Measurements from ENCODE around the gene HOXC11.

HOXC11 gene

GRCh38 chr12:53985994-53986685 lies 13.2 kb downstream of the HOXC11 start:
- DNase-seq (ENCODE audit: low read depth) = no peak

GRCh38 chr12:53986686-53987483 lies 14.0 kb downstream of the HOXC11 start:
- DNase-seq (ENCODE audit: low read depth) = no peak

- DNase-seq (ENCODE audit: low read depth) = no peak
Observed at GRCh38 chr12:53987787-53988230, 14.9 kb downstream of the HOXC11 start.

GRCh38 chr12:53988541-53989226 lies 15.8 kb downstream of the HOXC11 start:
- DNase-seq (ENCODE audit: low read depth) = no peak

- no peak for DNase-seq (ENCODE audit: low read depth)
Observed at GRCh38 chr12:53989227-53990113, 16.5 kb downstream of the HOXC11 start.

GRCh38 chr12:53990311-53991076 lies 17.6 kb downstream of the HOXC11 start:
- no peak for DNase-seq (ENCODE audit: low read depth)

GRCh38 chr12:53991077-53991460 lies 18.1 kb downstream of the HOXC11 start:
- no peak for DNase-seq (ENCODE audit: low read depth)

GRCh38 chr12:53992377-53992889 lies 19.5 kb downstream of the HOXC11 start:
- no peak for DNase-seq (ENCODE audit: low read depth)

- no peak for DNase-seq (ENCODE audit: low read depth)
Observed at GRCh38 chr12:53993162-53994008, 20.5 kb downstream of the HOXC11 start.

GRCh38 chr12:53994009-53994263 lies 21.0 kb downstream of the HOXC11 start:
- DNase-seq (ENCODE audit: low read depth) = no peak

- no peak for DNase-seq (ENCODE audit: low read depth)
Observed at GRCh38 chr12:53994264-53995001, 21.5 kb downstream of the HOXC11 start.

GRCh38 chr12:53995002-53995377 lies 22.1 kb downstream of the HOXC11 start:
- DNase-seq (ENCODE audit: low read depth) = no peak

- no peak for DNase-seq (ENCODE audit: low read depth)
Observed at GRCh38 chr12:53995378-53996239, 22.7 kb downstream of the HOXC11 start.

GRCh38 chr12:53996240-53997203 lies 23.6 kb downstream of the HOXC11 start:
- DNase-seq (ENCODE audit: low read depth) = no peak

- DNase-seq (ENCODE audit: low read depth) = no peak
Observed at GRCh38 chr12:53997204-53998109, 24.5 kb downstream of the HOXC11 start.
